SK-N-SH treated with all-trans-retinoic acid at 6 μM for 48 hours (cell line): ENCODE results near the gene PPARA.
A peak's percentile ranks its signal among the peaks of the same experiment; 100 is the strongest.

ENCODE experiments used
- ARNTL ChIP-seq: fragments of 450-650 bp; formaldehyde crosslinking; IDR thresholded peaks from 2 replicates; pipeline ENCODE4 v1.5.0; 2020; ENCODE audit warnings: low read depth, mild to moderate bottlenecking, moderate library complexity, borderline replicate concordance
- OSR1 ChIP-seq: fragments of 250-450 bp; sonication (Bioruptor Pico); IDR thresholded peaks from 2 replicates; pipeline ENCODE4 v1.8.0; 2022; ENCODE audit warnings: moderate library complexity, mild to moderate bottlenecking, inconsistent platforms
- RARB ChIP-seq: fragments of 250-450 bp; sonication (Bioruptor Pico); IDR thresholded peaks from 2 replicates; pipeline ENCODE4 v1.8.0; 2021; ENCODE audit warnings: mild to moderate bottlenecking, moderate library complexity
- TCF4 ChIP-seq: fragments of 250-450 bp; sonication (Bioruptor Pico); IDR thresholded peaks from 2 replicates; pipeline ENCODE4 v1.8.0; 2021; ENCODE audit warnings: mild to moderate bottlenecking, moderate library complexity, borderline replicate concordance
- ZFP30 ChIP-seq: fragments of 450-650 bp; formaldehyde crosslinking; IDR thresholded peaks from 2 replicates; pipeline ENCODE4 v1.5.0; 2022; ENCODE audit warnings: mild to moderate bottlenecking, moderate library complexity
- ZNF565 ChIP-seq: fragments of 450-650 bp; formaldehyde crosslinking; conservative IDR thresholded peaks from 2 replicates; pipeline ENCODE4 v1.5.0; 2020; ENCODE audit warnings: low read depth, mild to moderate bottlenecking, moderate library complexity
- TF ChIP-seq, protein P1 (sequence below): fragments of 250-450 bp; sonication (Bioruptor Pico); IDR thresholded peaks from 2 replicates; pipeline ENCODE4 v1.8.0; 2020; ENCODE audit warnings: mild to moderate bottlenecking, moderate library complexity, borderline replicate concordance
- TF ChIP-seq, protein P2 (sequence below): fragments of 250-450 bp; sonication (Bioruptor Pico); IDR thresholded peaks from 2 replicates; pipeline ENCODE4 v1.5.1; 2020; ENCODE audit warnings: low read depth, mild to moderate bottlenecking, moderate library complexity

GRCh38 chr22:46107089-46107664, 43.1 kb upstream of the PPARA start:
- TF ChIP-seq TCF4 (CRISPR knock-in tag) (no peak), ZFP30 (CRISPR knock-in tag) (no peak), RARB (CRISPR knock-in tag) (no peak), ZNF565 (CRISPR knock-in tag) (no peak), OSR1 (CRISPR knock-in tag) (no peak), ARNTL (CRISPR knock-in tag) (no peak)
- TF ChIP-seq, protein P1, sequence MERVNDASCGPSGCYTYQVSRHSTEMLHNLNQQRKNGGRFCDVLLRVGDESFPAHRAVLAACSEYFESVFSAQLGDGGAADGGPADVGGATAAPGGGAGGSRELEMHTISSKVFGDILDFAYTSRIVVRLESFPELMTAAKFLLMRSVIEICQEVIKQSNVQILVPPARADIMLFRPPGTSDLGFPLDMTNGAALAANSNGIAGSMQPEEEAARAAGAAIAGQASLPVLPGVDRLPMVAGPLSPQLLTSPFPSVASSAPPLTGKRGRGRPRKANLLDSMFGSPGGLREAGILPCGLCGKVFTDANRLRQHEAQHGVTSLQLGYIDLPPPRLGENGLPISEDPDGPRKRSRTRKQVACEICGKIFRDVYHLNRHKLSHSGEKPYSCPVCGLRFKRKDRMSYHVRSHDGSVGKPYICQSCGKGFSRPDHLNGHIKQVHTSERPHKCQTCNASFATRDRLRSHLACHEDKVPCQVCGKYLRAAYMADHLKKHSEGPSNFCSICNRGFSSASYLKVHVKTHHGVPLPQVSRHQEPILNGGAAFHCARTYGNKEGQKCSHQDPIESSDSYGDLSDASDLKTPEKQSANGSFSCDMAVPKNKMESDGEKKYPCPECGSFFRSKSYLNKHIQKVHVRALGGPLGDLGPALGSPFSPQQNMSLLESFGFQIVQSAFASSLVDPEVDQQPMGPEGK (CRISPR knock-in tag), result peak; percentile 66; the same call in 1 of the 2 replicates
- TF ChIP-seq, protein P2, sequence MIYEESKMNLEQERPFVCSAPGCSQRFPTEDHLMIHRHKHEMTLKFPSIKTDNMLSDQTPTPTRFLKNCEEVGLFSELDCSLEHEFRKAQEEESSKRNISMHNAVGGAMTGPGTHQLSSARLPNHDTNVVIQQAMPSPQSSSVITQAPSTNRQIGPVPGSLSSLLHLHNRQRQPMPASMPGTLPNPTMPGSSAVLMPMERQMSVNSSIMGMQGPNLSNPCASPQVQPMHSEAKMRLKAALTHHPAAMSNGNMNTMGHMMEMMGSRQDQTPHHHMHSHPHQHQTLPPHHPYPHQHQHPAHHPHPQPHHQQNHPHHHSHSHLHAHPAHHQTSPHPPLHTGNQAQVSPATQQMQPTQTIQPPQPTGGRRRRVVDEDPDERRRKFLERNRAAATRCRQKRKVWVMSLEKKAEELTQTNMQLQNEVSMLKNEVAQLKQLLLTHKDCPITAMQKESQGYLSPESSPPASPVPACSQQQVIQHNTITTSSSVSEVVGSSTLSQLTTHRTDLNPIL (CRISPR knock-in tag), result no peak
